Hepatic stellate cell (primary cell): ENCODE measurements around the gene CRTAP.
"Not testable (repeated sequence)": the region's sequence is repeated elsewhere in the genome, so short reads cannot be mapped to it uniquely, and the experiment has no call there.

ENCODE experiments used
- DNase-seq: peaks from one replicate; pipeline ENCODE4 v3.0.0; 2011; ENCODE audit warnings: low spot score

CRTAP gene

DNA sequence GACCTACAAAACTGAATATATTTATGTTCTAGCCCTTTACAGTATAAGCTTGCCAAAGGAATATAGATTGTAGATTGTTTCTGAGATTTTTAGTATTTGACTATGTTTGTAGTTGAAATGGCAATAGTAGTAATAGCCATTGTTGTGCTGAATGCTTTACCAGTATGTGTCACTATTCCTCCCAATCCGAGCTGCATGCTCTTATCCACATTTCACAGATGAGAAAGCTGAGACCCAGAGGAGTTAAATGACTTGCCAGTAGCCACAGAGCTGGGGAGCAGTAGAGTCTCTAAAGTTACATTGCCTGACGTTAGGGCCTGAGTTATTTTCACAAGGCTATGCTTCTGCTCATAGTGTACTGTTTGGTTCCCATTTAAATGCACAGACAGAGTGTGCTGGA lies 13.6 kb upstream of the CRTAP start:
- DNase-seq, result no peak

DNA sequence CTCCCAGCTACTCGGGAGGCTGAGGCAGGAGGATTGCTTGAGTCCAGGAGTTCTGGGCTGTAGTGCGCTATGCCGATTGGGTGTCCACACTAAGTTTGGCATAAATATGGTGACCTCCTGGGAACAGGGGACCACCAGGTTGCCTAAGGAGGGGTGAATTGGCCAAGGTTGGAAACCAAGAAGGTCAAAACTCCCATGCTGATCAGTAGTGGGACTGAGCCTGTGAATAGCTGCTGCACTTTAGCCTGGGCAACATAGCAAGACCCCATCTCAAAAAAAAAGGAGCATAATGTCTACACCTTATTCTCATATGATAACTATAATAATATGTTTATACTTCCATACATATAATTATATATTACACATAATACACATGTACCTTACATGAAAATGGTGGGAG lies 10.8 kb upstream of the CRTAP start:
- DNase-seq, result no peak

DNA sequence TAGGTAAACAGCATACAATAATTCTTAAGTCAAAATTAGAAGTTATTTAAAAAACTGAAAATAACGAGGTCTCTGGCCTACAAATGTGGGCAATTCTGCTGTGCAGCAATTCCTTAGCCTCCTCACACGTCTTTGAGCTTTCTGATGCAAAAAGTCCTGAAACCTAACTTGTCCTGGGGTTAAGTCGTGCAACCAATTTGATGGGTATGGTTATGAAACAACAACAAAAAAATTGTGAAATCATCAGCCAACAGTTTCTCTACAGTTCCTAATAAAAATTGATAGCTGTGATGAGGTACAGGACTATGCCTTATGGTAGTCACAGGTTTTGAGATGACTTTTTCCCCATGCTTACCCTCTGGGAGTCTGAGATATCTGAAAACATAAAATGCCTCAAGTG lies 10.3 kb upstream of the CRTAP start:
- DNase-seq, result no peak

DNA sequence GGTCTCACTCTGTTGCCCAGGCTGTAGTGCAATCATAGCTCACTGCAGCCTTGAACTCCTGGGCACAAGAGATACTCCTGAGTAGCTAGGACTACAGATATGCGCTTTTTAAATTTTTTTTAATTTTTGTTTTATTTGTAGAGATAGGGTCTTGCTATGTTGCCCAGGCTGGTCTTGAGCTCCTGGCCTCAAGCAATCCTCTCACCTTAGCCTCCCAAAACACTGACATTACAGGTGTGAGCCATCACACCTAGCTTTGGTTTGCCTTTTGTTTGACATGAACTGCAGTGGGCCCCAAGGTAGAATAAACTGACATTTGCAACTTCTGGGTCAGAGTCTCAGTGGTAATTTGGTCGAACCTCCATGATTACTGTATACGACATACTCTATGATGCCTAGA lies 9.0 kb upstream of the CRTAP start:
- DNase-seq, result no peak

DNA sequence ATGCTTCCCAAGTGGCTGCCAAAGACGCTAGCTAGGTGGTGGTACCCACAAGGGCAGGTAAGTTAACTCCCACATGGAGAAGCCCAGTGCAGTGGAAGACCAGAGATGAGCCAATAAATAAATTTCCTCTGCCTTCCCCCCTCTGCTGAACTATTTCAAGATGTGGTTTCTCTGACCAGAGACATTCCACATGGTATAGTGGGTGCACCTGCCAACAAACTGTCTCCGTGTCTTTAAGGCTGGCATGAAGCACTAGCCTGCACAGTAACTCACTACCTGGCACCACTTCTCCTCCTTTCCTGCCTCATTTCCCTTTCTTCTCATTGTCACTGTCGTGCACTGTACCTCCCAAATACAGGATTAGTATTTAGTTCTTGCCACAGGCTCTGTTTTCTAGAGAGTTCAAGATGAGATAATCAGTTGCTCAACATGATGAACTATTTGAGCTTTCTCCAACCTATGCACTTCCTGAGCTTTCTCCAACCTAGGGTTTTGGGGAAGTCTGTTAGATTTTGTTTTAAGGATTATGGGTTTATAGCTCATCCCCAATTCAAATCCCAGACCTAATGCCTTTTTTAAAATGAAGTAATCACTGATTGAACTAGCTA lies 8.4 kb upstream of the CRTAP start:
- DNase-seq, result no peak

DNA sequence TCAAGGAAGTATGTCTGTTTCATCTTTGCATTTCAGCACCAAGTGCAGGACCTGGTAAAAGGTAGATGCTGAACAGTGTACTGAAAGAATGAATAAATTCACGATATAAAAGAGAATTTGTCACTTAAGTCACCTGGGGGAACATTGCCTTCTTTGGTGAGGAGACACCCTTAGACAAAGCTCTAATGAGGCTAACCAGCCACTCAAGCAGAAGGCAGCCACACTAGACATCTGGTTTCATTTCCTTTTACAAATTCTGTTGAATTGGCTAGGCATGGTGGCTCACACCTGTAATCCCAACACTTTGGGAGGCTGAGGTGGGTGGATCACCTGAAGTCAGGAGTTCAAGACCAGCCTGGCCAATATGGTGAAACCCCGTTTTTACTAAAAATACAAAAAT lies 7.0 kb upstream of the CRTAP start:
- DNase-seq, result not testable (repeated sequence)

DNA sequence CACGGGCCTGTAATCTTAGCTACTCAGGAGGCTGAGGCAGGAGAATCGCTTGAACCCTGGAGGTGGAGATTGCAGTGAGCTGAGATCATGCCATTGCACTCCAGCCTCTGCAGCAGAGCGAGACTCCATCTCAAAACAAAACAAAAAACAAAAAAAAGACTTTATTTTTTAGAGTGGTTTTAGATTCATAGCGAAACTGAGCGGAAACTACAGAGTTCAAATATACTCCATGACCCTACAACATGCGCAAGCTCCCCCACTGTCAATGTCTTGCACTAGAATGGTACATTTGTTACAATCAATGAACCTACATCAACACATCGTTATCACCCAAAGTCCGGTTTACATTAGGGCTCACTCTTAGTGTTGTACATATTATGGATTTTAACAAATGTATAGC lies 2.2 kb upstream of the CRTAP start:
- no peak for DNase-seq

DNA sequence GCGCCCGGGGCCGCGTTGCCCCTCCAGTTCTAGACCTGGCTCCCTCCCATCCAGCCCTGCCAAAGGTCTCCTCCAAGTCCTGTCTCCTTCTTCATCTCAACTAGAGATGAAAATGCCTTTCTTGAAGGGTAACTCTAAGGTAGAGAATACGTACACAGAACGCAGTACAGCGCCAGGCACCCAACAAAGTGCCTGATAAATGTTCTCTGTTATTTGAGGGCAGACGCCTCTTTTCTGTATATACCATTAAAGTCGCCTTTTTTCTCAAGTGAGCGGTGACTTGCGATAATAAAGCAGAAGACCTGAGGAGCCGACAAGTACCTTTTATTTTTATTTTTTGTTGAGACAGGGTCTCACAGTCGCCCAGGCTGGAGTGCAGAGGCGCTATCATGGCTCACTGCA lies 809 bp downstream of the CRTAP start:
- no peak for DNase-seq

DNA sequence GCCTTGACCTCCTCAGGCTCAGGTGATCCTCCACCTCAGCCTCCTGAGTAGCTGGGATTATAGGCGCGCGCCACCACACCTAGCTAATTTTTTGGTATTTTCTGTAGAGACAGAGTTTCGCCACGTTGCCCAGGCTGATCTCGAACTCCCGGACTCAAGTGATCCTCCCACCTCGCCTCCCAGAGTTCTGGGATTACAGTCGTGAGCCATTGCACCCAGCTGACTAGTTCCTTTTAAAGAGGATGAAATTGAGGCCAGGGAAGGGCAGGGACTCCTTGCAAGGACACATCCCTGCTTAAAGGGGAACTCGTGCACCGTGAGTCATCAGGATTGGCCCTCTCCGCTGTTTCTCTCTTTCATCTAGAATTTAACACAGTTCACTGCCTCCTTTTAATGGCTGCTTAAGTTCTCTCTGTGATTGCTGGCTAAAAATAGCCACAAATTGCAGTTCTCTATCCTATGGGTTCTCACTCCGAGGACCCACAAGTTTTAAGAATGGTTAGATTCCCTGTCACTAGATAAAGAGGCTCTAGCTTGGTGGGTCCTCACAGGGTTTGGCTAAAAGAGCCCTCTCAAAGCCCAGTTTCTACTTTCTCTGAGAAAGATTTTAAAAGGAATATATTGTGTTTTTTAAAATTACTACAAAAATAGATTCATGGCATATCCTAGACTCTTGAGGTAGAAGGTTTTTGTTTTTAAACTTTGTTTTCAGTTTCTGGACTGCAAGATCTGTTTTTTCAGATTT lies 1.4 kb downstream of the CRTAP start:
- peak; percentile 59 for DNase-seq

DNA sequence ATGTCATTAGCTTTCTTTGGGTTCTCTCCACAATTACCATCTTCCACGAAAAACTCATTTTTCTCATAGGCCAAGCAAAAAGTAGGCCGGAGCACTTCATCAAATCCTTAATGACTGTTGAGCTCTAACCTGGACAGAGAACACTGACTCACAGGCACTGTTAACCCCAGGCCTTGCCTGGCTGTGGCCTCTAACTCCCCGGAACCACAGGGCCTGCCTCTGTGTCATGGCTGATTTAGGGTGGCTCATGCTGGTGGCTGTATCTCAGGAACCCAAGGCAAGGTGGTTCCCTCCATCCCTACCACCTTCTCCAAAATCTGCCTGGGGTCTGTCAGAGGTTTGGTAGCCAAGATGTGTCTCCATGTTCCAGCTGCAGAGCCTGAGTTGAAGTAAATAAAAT lies 3.6 kb downstream of the CRTAP start:
- DNase-seq, result no peak

DNA sequence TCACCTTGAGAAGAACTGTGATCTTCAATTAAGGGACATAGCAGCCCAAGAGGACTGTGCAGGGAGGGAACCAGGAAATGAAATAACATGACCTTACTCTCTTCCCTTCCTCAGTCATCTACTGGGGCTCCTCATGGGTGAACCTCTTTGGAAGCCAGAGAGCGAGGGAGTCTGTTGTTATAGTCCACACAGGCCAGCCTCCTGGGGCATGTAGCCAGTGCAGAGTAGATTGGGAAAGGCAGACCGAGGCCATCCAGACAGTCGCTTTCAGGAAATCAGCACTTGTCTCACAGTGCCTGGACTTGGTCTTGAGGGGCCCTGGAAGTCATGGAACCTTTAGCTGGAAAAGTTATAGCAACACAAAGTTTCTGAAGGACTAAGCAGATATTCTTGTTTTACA lies 6.1 kb downstream of the CRTAP start:
- DNase-seq, result no peak

DNA sequence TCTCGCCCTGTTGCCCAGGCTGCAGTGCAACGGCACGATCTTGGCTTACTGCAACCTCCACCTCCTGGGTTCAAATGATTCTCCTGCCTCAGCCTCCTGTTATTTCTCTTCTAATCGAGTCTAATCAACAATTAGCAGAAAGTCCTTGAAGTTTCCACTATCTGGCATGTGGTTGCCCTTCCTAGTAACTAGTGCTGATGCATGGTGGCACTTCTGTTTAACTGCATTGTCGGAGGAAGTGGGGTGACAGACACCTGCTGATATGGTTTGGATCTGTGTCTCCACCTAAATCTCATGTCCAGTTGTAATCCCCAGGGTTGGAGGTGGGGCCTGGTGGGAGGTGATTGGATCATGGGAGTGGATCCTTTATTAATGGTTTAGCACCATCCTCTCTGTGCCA lies 9.2 kb downstream of the CRTAP start:
- DNase-seq, result no peak

DNA sequence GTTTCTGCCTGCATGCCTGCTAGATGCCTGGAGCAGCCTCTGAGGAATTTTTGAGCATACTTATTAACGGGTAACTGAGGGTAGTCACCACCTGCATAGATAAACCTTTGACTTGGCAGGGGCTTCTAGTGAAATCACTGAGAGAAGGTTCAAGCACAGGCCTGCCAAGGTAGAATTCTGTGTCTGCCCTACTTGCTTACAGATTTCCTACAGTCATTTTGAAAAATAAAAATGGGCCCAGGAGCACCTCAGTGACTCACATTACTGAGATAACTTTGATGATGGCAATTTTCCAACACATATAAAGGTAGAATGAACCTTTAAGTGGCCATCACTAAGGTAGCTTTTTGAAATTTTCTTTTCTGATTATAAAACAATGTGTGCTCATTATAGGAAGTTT lies 10.8 kb downstream of the CRTAP start:
- DNase-seq, result no peak

DNA sequence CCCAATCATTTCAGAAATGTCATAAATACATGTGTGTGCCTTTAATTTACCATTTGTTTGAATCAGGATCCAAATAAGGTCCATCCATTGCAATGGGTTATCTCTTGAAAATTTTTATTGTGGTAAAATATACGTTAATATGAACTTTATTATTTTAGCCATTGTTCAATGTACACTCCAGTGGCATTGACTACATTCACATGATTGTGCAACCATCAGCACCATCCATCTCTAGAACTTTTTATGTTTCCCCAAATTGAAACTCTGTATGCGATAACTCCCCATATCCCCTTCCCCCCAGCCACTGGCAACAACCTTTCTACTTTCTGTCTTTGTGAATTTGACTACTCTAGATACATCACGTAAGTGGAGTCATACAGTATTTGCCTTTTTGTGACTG lies 12.0 kb downstream of the CRTAP start:
- DNase-seq, result no peak

DNA sequence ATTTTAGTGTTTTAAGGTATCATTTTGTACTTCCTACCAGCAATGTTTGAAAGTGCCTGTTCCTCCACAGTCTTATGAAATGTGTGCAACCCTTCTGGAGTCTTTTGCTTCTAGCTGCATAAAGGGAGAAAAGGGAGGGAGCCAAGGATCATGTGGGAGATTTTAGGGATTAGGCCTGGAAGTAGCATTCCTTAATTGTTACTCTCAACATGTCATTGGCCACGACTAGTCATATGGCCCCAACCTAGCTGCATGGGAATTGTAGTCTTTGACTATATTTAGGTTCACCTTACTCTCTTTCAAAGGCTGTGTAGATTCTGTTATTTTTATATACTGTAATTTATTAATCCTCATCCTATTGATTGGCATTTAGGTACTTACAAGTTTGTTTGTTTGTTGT lies 14.9 kb downstream of the CRTAP start:
- peak; percentile 49 for DNase-seq

DNA sequence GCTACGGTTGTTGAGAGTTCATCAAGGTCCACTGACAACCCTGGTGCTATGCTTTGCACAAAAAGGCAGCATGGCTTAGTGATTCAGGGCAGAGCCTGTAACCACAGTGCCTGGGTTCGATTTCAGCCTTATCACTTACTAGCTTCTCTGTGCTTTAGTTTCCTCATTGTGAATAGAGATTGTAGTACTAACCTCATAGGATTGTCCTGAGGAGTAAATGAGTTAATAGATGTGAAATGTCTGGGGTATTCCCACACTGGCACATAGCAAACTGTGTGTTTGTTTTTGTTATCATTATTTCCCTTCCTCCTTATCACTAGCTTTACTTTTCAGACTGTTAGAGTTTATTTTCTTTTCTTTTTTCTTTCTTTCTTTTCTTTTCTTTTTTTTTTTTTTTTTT lies 16.3 kb downstream of the CRTAP start:
- DNase-seq, result no peak

DNA sequence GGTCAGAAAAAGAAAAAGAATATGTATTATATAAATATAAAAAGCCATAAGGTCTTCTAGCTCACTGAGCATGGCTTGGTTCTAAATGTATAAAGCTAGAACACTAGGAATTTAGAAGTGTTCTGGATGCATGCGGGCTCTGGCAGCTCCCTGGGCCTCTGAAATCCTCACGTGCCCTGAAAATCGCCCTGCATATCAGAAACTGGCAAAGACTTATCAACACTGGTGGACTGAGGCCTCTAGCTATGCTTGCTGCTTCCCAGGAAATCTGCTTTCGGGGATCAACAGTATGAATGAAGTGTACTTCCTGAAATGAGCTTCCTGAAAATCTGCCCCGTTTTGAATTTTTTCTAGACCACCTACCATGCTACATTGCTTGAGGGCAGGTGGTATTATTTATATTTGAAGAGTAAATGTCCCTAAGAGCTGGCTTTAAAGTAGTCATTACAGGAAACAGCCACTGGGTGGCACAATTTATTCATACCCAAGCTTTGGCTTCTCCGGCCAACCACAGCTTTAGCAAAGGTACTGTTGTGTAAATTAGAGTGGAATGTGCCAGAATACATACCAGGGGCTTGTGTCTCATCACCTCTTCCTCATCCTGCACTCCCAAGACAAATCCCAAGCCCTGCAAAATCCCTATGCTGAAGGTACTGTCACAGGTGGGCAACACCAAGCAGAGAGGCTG lies 17.7 kb downstream of the CRTAP start:
- DNase-seq, result peak; percentile 57

DNA sequence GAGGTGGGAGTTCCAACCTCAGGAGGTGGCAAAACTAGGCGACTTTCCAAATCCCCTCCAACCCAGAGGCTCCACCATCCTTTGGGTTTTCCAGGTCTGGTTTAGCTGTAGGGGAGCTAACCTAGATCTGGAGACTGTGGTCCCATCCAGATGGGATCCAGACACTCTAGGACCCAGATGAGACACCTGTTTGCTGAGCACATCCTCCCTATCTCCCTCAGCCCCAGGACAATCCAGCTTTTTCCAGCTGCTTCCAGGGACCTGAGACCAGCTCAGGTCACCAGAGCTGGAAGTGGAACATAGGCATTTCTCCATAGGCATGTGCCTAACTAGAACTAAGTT lies 18.2 kb downstream of the CRTAP start:
- DNase-seq, result no peak

DNA sequence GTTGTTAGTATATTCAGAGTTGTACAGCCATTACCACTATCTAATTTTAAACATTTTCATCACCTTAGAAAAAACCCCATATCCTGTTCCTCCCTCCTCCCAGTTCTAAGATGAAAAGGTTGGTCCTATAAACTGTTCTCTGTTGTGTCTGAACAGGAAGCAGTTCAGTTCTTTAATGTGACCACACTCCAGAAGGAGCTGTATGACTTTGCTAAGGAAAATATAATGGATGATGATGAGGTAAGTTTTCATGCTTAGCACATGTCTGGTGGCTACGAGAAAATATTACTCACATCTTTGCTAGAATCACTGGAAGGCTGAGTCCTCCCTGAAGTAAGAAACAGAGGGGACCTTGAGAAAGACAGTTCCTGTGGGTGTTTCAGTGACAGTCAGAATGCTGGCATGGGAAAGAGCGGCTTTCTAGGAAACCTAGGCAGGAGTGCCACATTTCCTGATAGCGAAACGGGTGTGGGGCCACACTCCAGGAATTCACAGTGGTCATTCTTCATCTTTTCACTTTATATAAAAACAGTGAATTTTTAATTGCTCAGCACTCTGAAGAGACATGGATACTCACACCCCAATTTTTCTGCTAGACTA lies 20.3 kb downstream of the CRTAP start:
- DNase-seq, result peak; percentile 50

DNA sequence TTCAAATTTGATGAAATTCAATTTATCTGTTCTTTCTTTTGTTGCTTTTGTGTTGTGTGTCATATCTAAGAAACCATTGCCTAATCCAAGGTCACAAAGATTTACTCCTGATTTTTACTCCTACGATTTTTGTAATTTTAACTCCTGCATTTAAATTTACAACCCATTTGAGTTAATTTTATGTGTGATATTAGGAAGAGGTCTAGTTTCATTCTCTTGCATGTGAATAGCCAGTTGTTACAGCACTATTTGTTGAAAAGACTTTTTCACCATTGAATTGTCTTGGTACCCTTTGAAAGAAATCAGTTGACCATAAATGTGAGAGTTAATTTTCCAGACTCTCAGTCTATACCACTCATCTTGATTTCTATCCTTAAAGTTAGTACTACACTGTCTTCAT lies 23.9 kb downstream of the CRTAP start:
- no peak for DNase-seq

DNA sequence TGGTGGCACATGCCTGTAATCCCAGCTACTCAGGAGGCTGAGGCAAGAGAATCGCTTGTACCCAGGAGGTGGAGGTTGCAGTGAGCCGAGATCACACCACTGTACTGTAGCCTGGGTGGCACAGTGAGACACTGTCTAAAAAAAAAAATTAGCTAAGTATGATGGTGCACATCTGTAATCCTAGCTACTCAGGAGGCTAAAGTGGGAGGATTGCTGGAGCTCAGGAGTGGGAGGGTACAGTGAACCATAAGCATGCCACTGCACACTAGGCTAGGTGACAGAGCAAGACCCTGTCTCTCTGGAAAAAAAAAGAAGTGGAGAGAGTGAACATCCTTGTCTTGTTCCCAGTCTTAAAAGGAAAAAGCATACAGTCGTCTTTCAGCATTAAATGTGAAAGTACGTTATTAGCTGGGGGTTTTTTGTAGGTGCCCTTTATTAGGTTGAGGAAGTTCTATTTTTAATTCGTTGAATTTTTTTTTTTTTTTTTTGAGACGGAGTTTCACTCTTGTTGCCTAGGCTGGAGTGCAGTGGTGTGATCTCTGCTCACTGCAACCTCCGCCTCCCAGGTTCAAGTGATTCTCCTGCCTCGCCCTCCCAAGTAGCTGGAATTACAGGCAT lies 25.3 kb downstream of the CRTAP start:
- not testable (repeated sequence) for DNase-seq

DNA sequence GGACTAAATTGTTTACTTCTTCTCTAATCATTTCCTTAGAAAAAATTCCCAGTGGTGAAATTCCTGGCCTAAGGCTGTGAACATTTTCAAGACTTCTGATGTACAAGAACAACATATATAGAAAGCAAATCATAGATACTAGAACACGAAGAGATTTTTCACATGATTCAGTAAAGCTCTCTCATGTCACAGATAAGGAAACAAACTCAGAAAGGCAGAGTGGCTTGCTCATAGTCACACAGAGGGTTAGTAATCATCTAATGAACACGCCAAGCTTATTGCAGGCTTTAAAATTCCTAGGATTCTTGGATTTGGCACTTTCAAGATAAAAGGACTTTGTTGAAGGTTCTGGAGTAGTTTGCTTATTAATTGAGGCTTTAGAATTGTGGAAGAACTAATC lies 26.2 kb downstream of the CRTAP start:
- no peak for DNase-seq

DNA sequence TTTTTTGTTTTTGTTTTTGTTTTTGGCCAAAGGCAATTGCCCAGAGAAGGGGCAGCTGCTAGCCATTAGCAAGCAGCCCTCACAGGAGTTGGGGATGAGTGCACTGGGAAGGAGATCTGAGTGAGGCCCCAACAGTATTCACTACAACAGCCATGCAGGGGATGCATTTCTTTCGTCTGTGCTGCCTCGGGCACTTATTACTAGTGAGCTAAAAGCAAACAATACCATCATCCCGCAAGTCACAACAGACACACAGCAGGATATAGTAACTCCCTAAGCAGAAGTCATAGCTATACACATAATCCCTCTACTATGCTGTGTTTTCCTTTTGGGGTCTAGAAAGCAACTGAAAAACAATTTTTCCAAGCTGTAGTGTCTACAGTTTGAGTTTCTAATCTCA lies 27.2 kb downstream of the CRTAP start:
- DNase-seq, result no peak
